ENCODE results near the gene PRAC1. TPM values are rescaled to one million over a fixed set of nuclear protein-coding genes. Genes with fewer than 3 reads are reported as not detected.

Gene PRAC1
- total RNA-seq, 1 donor from 2014 or later, result not detected

DNA sequence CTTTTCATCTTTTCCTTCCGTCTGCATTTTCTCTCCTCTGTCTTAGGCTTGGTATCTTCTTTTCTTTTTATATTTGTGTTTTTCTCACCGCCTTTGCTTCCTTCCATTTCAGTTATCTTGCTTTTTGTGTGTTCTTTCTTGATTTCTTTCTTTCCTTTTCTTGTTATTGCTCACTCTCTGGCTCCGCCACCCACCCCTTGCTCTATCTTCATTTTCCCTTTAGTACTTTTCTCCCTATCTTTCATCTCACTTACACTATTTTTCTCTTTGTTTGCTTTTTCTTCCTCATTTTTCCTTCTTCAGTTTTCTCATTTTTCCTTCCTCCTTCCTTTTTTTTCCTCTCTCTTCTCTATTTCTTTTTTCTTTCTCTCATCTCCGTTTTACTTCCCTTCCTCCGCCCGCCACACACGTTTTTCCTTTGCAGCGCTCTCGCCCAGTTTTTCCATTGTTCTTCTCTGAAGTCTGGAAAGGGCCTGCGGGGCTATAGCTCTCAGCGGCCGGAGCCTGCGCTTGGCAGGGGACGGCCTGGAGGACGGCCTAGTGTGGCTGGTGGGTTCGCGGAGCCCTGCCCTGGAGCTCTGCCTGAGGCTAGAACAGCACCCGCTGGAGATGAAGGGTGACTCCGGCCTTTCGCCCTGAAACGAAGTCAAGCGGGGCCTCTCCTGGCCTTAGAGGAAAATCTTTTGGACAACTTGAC, 11.5 kb upstream of the PRAC1 start:
- TF ChIP-seq, protein P1, sequence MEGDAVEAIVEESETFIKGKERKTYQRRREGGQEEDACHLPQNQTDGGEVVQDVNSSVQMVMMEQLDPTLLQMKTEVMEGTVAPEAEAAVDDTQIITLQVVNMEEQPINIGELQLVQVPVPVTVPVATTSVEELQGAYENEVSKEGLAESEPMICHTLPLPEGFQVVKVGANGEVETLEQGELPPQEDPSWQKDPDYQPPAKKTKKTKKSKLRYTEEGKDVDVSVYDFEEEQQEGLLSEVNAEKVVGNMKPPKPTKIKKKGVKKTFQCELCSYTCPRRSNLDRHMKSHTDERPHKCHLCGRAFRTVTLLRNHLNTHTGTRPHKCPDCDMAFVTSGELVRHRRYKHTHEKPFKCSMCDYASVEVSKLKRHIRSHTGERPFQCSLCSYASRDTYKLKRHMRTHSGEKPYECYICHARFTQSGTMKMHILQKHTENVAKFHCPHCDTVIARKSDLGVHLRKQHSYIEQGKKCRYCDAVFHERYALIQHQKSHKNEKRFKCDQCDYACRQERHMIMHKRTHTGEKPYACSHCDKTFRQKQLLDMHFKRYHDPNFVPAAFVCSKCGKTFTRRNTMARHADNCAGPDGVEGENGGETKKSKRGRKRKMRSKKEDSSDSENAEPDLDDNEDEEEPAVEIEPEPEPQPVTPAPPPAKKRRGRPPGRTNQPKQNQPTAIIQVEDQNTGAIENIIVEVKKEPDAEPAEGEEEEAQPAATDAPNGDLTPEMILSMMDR (IDR thresholded peaks at IDR 0.05; ENCODE audit: insufficient read depth, low read length, poor library complexity, severe bottlenecking), result no peak
- DNase-seq (ENCODE audit: low read depth), result no peak
- no peaks in the 10 kb centered on the region for H3K36me3 ChIP-seq (ENCODE audit: control insufficient read depth, insufficient read depth, low read length)
- H3K4me3 ChIP-seq (ENCODE audit: low read depth, low read length), result no peak overlapping the region
- H3K27me3 ChIP-seq (ENCODE audit: control insufficient read depth, insufficient read depth, low read length), result peaks cover 92% of the 10 kb centered on the region

DNA sequence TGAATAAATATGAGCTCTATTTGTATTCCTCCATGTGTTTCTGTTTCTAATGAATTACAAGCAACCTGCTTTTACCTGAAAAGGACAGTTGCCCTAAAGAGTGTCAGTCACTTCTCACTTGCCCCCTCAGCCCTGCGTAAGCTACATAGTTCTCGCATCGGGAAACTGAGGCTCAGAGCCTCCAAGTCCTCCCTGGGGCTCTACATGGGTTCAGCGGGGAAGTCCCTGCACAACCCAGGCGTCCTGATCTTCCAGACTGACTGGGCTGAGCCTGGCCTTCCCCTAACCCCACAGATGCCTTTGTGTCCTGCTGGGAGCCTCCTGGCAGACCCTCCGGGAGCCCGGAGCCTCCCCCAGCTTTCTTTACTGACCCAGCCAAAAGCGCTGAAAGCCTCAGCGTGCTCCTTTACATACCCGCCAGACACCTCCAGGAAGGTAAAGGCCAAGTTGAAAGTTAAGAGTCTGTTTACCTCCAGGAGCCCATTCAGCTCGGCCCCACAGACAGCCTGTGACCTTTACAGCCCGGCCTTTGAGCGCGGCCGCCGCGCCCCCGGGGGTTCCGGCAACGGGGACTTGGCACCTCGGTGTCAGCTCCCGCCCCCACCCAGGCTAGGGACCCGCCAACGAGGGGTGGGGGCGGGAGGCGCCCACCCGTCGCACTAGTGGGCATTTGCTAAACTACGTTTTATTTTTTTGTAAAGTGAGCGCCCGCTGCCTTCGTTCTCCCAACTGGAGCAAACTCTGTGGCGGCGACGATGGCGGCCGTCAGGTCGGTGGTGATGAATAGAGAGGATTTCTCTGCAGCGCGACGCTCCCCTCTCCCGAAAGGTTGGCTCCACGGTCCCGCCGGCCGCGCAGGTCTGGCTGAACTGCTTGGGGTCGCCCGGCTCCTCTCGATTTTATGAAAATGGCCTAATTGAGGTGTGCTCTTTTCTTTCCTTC, 10.6 kb upstream of the PRAC1 start:
- TF ChIP-seq, protein P1 (IDR thresholded peaks at IDR 0.05; ENCODE audit: insufficient read depth, low read length, poor library complexity, severe bottlenecking), result no peak
- no peaks in the 10 kb centered on the region for H3K36me3 ChIP-seq (ENCODE audit: control insufficient read depth, insufficient read depth, low read length)
- H3K4me3 ChIP-seq (ENCODE audit: low read depth, low read length), result no peak overlapping the region
- H3K27me3 ChIP-seq (ENCODE audit: control insufficient read depth, insufficient read depth, low read length), result peaks cover 92% of the 10 kb centered on the region
- no peak for DNase-seq (ENCODE audit: low read depth)

DNA sequence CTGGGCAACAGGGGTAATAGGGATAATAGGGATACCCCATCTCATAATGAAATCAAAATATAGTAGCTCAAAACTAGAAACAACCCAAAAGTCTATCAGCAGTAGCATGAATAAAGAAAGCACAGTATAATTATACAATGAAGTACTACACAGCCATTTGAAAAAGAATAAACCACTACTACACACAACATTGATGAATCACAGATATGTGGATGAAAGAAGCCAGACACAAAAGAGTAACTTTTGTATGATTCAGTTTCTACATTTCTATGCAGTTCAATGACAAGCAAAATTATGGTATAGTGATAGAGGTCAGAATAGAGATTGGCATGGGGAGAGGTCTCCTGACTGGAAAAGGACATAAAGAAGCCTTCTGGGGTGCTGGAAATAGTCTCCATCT, 9.0 kb upstream of the PRAC1 start:
- Histone ChIP-seq H3K4me3 (ENCODE audit: low read depth, low read length) (no peak overlapping the region), H3K27me3 (ENCODE audit: control insufficient read depth, insufficient read depth, low read length) (peaks cover 94% of the 10 kb centered on the region), H3K36me3 (ENCODE audit: control insufficient read depth, insufficient read depth, low read length) (no peaks in the 10 kb centered on the region)
- DNase-seq (ENCODE audit: low read depth), result no peak
- TF ChIP-seq, protein P1 (IDR thresholded peaks at IDR 0.05; ENCODE audit: insufficient read depth, low read length, poor library complexity, severe bottlenecking), result no peak

DNA sequence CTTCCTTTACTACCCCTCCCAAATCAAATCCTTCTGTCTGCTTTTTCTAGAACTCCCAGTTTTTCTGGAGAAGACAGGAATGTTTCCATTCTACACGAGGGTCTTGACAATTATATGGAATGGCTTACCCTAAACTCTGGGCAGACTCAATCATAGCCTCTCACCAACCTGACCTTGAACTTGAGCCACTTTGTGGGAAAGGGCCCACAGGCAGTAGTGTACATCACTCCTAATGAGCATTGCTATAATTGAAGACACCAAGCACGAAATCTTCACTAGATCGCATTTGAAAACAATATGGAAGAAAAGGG, 7.9 kb upstream of the PRAC1 start:
- no peaks in the 10 kb centered on the region for H3K36me3 ChIP-seq (ENCODE audit: control insufficient read depth, insufficient read depth, low read length)
- TF ChIP-seq, protein P1 (IDR thresholded peaks at IDR 0.05; ENCODE audit: insufficient read depth, low read length, poor library complexity, severe bottlenecking), result no peak
- DNase-seq (ENCODE audit: low read depth), result no peak
- H3K27me3 ChIP-seq (ENCODE audit: control insufficient read depth, insufficient read depth, low read length), result peaks cover 94% of the 10 kb centered on the region
- H3K4me3 ChIP-seq (ENCODE audit: low read depth, low read length), result no peak overlapping the region

DNA sequence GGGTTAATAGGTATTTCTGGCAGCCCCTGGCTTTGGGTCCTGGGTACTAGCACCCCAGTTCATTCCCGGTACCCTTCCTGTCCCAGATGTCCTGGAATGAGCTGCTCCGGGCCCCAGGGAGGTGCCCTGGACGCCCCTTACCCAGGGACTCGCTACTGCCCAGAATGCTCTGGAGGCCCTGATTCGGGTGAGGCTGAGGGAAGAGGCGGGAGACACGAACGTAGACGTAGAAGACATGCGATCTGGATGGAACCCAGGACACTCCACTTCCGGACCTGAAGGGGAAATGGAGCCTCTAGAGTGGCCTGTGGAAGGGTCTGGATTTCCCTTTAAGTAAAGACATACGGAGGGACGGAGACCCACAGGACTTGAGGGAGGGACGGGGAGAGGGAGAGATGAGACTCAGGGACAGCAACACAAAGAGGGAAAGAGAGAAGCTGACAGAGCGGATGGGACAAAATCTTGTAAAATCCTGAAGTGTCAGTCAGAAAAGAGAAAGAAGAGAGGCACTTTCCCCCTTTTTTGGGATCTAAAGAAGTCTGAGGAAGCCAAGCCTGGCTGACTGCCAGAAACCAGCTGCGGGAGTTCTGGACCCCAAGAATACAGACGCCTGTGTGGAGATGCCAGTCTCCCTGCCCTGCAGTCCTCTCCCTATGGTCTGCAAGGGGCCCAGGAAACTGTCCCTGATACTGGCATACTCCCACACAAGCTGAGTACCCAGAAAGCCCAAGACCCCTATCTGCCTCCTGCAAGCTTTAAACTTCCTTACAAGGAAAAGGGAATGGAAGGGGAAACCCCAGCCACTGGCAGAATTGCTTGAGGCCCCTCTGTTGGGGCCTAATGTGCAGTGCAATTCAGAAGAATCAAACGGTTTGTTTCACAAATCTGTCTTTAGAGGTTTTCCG, 7.3 kb upstream of the PRAC1 start:
- H3K27me3 ChIP-seq (ENCODE audit: control insufficient read depth, insufficient read depth, low read length), result peaks cover 94% of the 10 kb centered on the region
- TF ChIP-seq, protein P1 (IDR thresholded peaks at IDR 0.05; ENCODE audit: insufficient read depth, low read length, poor library complexity, severe bottlenecking), result no peak
- H3K4me3 ChIP-seq (ENCODE audit: low read depth, low read length), result no peak overlapping the region
- no peak for DNase-seq (ENCODE audit: low read depth)
- H3K36me3 ChIP-seq (ENCODE audit: control insufficient read depth, insufficient read depth, low read length), result no peaks in the 10 kb centered on the region
